ENCODE results near the gene CSPG5. TPM values are rescaled to one million over a fixed set of nuclear protein-coding genes. Genes with fewer than 3 reads are reported as not detected.

CSPG5 gene
- polyA plus RNA-seq, 1 donor from 2014 or later: 67.1 TPM

- H3K79me2 ChIP-seq (replicated peaks; ENCODE audit: insufficient read depth, low read length): no peaks in the 10 kb centered on the region
- H3F3A ChIP-seq (ENCODE audit: insufficient read depth, low read length, poor library complexity, severe bottlenecking): no peaks in the 10 kb centered on the region
- no peak overlapping the region for H3K4me2 ChIP-seq (ENCODE audit: low read length)
- no peak for TF ChIP-seq CTCF (IDR thresholded peaks at IDR 0.05; ENCODE audit: poor library complexity, severe bottlenecking)
- TF ChIP-seq EZH2 (IDR thresholded peaks at IDR 0.05; ENCODE audit: borderline replicate concordance, insufficient read depth, low read length, poor library complexity, severe bottlenecking): no peak
- TF ChIP-seq SMC3 (conservative IDR thresholded peaks at IDR 0.05; ENCODE audit: poor library complexity): no peak
- no peak for TF ChIP-seq POLR2AphosphoS5 (IDR thresholded peaks at IDR 0.05)
- no peak for TF ChIP-seq REST (IDR thresholded peaks at IDR 0.05; ENCODE audit: borderline replicate concordance)
- TF ChIP-seq RAD21 (conservative IDR thresholded peaks at IDR 0.05): no peak
- TF ChIP-seq TAF1 (IDR thresholded peaks at IDR 0.05; ENCODE audit: low read depth): no peak
- no peak for TF ChIP-seq MXI1 (conservative IDR thresholded peaks at IDR 0.05; ENCODE audit: poor library complexity, severe bottlenecking)
- TF ChIP-seq EP300 (conservative IDR thresholded peaks at IDR 0.05; ENCODE audit: poor library complexity, severe bottlenecking): no peak
- H2AFZ ChIP-seq (ENCODE audit: low read depth, low read length): no peak overlapping the region
- H3K27me3 ChIP-seq (ENCODE audit: insufficient read depth, low read depth, low read length): no peaks in the 10 kb centered on the region
- no peak overlapping the region for H3K9ac ChIP-seq (ENCODE audit: low read length)
- H3K9me2 ChIP-seq (ENCODE audit: insufficient read depth, low read length): no peaks in the 10 kb centered on the region
- no peaks in the 10 kb centered on the region for H3K36me3 ChIP-seq (ENCODE audit: insufficient read depth, low read length)
- H3K9me3 ChIP-seq (ENCODE audit: low read length): no peaks in the 10 kb centered on the region
- H4K20me1 ChIP-seq (ENCODE audit: insufficient read depth): no peaks in the 10 kb centered on the region
- H3K4me3 ChIP-seq (ENCODE audit: low read length): no peak overlapping the region
- H3K27ac ChIP-seq (ENCODE audit: low read length): no peak overlapping the region
These were observed 55.2 kb downstream of the CSPG5 start for GRCh38 chr3:47523310-47524073.

GRCh38 chr3:47522082-47522987, 56.3 kb downstream of the CSPG5 start:
- H3K36me3 ChIP-seq (ENCODE audit: insufficient read depth, low read length): no peaks in the 10 kb centered on the region
- no peaks in the 10 kb centered on the region for H3F3A ChIP-seq (ENCODE audit: insufficient read depth, low read length, poor library complexity, severe bottlenecking)
- TF ChIP-seq RAD21 (conservative IDR thresholded peaks at IDR 0.05): peak; percentile 99
- TF ChIP-seq SMC3 (conservative IDR thresholded peaks at IDR 0.05; ENCODE audit: poor library complexity): peak; percentile 99
- TF ChIP-seq CTCF (IDR thresholded peaks at IDR 0.05; ENCODE audit: poor library complexity, severe bottlenecking): peak; percentile 97
- no peak for TF ChIP-seq REST (IDR thresholded peaks at IDR 0.05; ENCODE audit: borderline replicate concordance)
- TF ChIP-seq EP300 (conservative IDR thresholded peaks at IDR 0.05; ENCODE audit: poor library complexity, severe bottlenecking): no peak
- TF ChIP-seq EZH2 (IDR thresholded peaks at IDR 0.05; ENCODE audit: borderline replicate concordance, insufficient read depth, low read length, poor library complexity, severe bottlenecking): no peak
- TF ChIP-seq MXI1 (conservative IDR thresholded peaks at IDR 0.05; ENCODE audit: poor library complexity, severe bottlenecking): peak; percentile 83
- no peak for TF ChIP-seq TAF1 (IDR thresholded peaks at IDR 0.05; ENCODE audit: low read depth)
- TF ChIP-seq POLR2AphosphoS5 (IDR thresholded peaks at IDR 0.05): no peak
- H3K79me2 ChIP-seq (replicated peaks; ENCODE audit: insufficient read depth, low read length): no peaks in the 10 kb centered on the region
- no peak overlapping the region for H3K27ac ChIP-seq (ENCODE audit: low read length)
- no peaks in the 10 kb centered on the region for H3K9me2 ChIP-seq (ENCODE audit: insufficient read depth, low read length)
- H3K4me3 ChIP-seq (ENCODE audit: low read length): no peak overlapping the region
- no peak overlapping the region for H3K9ac ChIP-seq (ENCODE audit: low read length)
- peak overlapping the region; percentile 19 for H2AFZ ChIP-seq (ENCODE audit: low read depth, low read length)
- H3K9me3 ChIP-seq (ENCODE audit: low read length): no peaks in the 10 kb centered on the region
- H3K27me3 ChIP-seq (ENCODE audit: insufficient read depth, low read depth, low read length): no peaks in the 10 kb centered on the region
- no peak overlapping the region for H3K4me2 ChIP-seq (ENCODE audit: low read length)
- no peaks in the 10 kb centered on the region for H4K20me1 ChIP-seq (ENCODE audit: insufficient read depth)
